Activated naive CD8-positive, alpha-beta T cell treated with anti-CD3 and anti-CD28 coated beads, Interleukin-2, amount 10 ng/mL, durations not matched to agents 7 days and 5 days (primary cell): ENCODE results near the gene STXBP6. TPM values are rescaled to one million over a fixed set of nuclear protein-coding genes. Genes with fewer than 3 reads are reported as not detected.

ENCODE experiments used
- ATAC-seq: fragments of 150-1000 bp; cut with Tn5 transposase; one replicate; pipeline ENCODE4 v1.10.0; 2021; ENCODE audit warnings: low read depth, moderate library complexity
- POLR2A ChIA-PET: fragments of 350-600 bp; sonication (Branson Sonifier 250); formaldehyde crosslinking; loops from one replicate; lab custom pipeline; 2021; ENCODE audit warnings: antibody characterized with exemption; lab: Charles Lee
- DNase-seq: peaks from one replicate; pipeline ENCODE4 v3.0.0; 2021
- H3K27ac Mint-ChIP-seq: one replicate; pipeline ENCODE4 v1.8.0; 2022; ENCODE audit warnings: mild to moderate bottlenecking, mixed read lengths
- H3K27me3 Mint-ChIP-seq: one replicate; pipeline ENCODE4 v1.8.0; 2022; ENCODE audit warnings: mild to moderate bottlenecking, moderate library complexity, mixed read lengths
- H3K36me3 Mint-ChIP-seq: one replicate; pipeline ENCODE4 v1.8.0; 2021; ENCODE audit warnings: mild to moderate bottlenecking, mixed read lengths
- H3K4me1 Mint-ChIP-seq: one replicate; pipeline ENCODE4 v1.8.0; 2021; ENCODE audit warnings: mixed read lengths
- H3K4me3 Mint-ChIP-seq: one replicate; pipeline ENCODE4 v1.8.0; 2022; ENCODE audit warnings: mild to moderate bottlenecking, moderate library complexity, mixed read lengths
- H3K9me3 Mint-ChIP-seq: one replicate; pipeline ENCODE4 v1.8.0; 2021; ENCODE audit warnings: mixed read lengths
- total RNA-seq, 2 experiments: library from RNA; stranded (reverse); gene quantifications; one replicate each; pipeline ENCODE4 v1.2.3, GENCODE V29; 2021

Gene STXBP6
- total RNA-seq, 2 experiments from 2014 or later, result not detected

GRCh38 chr14:24818823-24819341, 231.1 kb downstream of the STXBP6 start:
- Mint-ChIP-seq H3K9me3 (no peaks in the 10 kb centered on the region), H3K27me3 (peaks cover 6% of the 10 kb centered on the region), H3K27ac (no peak overlapping the region), H3K4me3 (no peak overlapping the region), H3K4me1 (no peaks in the 10 kb centered on the region), H3K36me3 (no peaks in the 10 kb centered on the region)
- DNase-seq (no peak), ATAC-seq (no peak)
- POLR2A ChIA-PET, result no interaction called here

DNA sequence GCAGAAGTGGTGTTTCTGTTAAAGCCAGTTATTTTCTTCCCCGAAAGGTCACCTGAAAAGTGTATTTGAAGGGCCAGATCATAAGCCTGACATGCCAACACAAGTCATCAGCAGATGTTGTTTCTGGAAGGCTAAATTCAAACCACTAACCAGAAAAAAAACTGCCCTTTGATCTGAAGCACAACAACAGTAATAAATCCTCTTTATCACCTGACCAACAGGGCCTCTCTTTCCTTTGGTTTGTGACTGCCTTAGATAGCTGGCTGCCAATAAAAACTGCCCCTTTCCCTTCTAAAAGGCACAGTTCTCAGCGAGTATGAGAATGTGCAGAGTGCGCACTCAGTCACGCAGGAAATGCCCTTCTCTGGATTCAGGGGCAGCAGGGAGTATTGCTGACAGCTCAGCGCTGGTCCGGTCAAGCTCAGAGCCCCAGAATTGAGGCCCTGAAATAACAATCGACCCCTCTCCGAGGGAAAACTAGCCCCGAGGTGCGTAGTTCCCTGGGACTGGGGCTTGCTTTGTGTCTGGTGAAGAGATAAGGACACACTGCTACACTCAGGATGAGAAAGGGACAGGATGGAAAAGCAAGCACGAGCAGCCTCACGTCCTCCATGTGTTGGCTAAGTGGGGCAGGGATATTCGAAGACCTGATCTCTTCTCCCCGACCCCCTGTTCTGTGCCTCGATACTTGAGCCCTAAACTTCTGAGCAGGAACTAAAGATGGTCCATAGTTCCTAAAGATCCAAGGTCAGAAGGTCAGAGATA, 231.7 kb downstream of the STXBP6 start:
- DNase-seq (no peak), ATAC-seq (no peak)
- no peaks in the 10 kb centered on the region for H3K4me1 Mint-ChIP-seq
- no peaks in the 10 kb centered on the region for H3K36me3 Mint-ChIP-seq
- H3K27me3 Mint-ChIP-seq, result peaks cover 6% of the 10 kb centered on the region
- no peak overlapping the region for H3K4me3 Mint-ChIP-seq
- H3K9me3 Mint-ChIP-seq, result no peaks in the 10 kb centered on the region
- POLR2A ChIA-PET, result no interaction called here
- H3K27ac Mint-ChIP-seq, result no peak overlapping the region

GRCh38 chr14:24817212-24818057, 232.5 kb downstream of the STXBP6 start:
- Mint-ChIP-seq H3K4me3 (no peak overlapping the region), H3K36me3 (no peaks in the 10 kb centered on the region), H3K9me3 (no peaks in the 10 kb centered on the region), H3K27me3 (peaks cover 6% of the 10 kb centered on the region), H3K4me1 (no peaks in the 10 kb centered on the region), H3K27ac (no peak overlapping the region)
- no peak for DNase-seq
- no peak for ATAC-seq
- POLR2A ChIA-PET, result no interaction called here

DNA sequence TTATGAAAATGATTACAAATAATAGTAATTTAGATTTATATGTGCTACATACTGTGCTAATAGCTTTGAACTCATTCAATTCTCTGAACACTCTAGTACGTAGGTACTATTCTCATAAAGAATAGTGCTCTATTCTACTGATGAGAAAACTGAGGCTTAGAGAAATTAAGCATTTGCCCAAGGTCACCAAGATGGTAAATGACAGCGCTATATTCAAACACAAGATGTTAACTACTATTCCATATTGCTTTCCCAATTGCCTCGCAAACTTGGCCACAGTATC, 233.1 kb downstream of the STXBP6 start:
- Mint-ChIP-seq H3K27ac (no peak overlapping the region), H3K36me3 (no peaks in the 10 kb centered on the region), H3K4me1 (no peaks in the 10 kb centered on the region), H3K9me3 (no peaks in the 10 kb centered on the region), H3K27me3 (peaks cover 6% of the 10 kb centered on the region), H3K4me3 (no peak overlapping the region)
- ATAC-seq (no peak), DNase-seq (no peak)
- POLR2A ChIA-PET, result no interaction called here

DNA sequence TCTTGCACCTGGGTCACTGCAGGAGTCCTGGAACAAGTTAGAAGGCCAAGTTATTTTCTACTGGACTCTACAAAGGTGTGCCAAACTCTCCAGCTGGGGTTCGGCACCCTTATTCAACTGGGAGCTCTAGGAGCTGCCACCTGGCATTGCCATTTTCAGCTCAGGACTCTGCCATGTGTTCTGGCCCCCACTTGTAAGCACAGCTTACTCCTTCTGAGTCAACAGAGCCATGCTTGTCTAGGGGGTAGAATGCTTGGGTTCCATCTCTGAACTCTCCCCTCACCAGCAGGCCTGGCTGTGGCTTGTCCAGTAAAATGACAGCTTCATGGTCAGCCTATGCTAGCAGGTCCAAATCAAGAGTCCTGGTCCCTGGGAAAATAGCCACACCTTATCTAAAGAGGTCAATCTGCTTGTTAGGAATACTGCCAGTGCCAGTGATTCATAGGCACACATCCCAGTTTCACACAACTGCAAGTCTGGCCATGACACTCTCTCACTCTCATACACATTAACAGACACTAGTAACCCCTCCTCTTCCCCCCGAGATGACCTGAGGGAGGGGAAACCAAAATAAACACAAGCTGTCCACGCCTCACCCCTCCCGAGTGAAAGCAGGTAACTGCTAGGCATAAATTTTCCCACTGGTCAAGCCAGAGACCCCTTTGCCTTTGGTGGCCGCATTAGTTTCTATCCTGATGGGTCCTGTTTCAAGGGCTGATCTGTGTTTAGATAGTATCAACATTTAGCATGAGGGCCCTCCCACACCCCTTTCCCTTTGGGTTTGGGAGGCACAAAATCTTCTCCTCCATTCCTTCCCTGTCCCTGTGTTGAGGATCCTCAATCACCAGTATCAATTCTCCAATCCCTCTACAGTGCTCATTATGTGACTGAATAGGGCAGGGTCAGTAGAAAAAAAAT, 233.7 kb downstream of the STXBP6 start:
- Mint-ChIP-seq H3K9me3 (no peaks in the 10 kb centered on the region), H3K36me3 (no peaks in the 10 kb centered on the region), H3K4me1 (no peaks in the 10 kb centered on the region), H3K27ac (no peak overlapping the region), H3K4me3 (no peak overlapping the region), H3K27me3 (peaks cover 3% of the 10 kb centered on the region)
- ATAC-seq (no peak), DNase-seq (no peak)
- POLR2A ChIA-PET, result no interaction called here

GRCh38 chr14:24815543-24815942, 234.4 kb downstream of the STXBP6 start:
- no peaks in the 10 kb centered on the region for H3K9me3 Mint-ChIP-seq
- H3K4me1 Mint-ChIP-seq, result no peaks in the 10 kb centered on the region
- no peak overlapping the region for H3K27ac Mint-ChIP-seq
- H3K36me3 Mint-ChIP-seq, result no peaks in the 10 kb centered on the region
- ATAC-seq (no peak), DNase-seq (no peak)
- H3K27me3 Mint-ChIP-seq, result peaks cover 4% of the 10 kb centered on the region
- POLR2A ChIA-PET, result no interaction called here
- no peak overlapping the region for H3K4me3 Mint-ChIP-seq

GRCh38 chr14:24814944-24815343, 235.0 kb downstream of the STXBP6 start:
- POLR2A ChIA-PET, result no interaction called here

GRCh38 chr14:24814346-24814745, 235.6 kb downstream of the STXBP6 start:
- Mint-ChIP-seq H3K27me3 (peaks cover 6% of the 10 kb centered on the region), H3K4me1 (no peaks in the 10 kb centered on the region), H3K27ac (no peak overlapping the region), H3K4me3 (no peak overlapping the region), H3K9me3 (no peaks in the 10 kb centered on the region), H3K36me3 (no peaks in the 10 kb centered on the region)
- POLR2A ChIA-PET, result interaction anchor here (0.5 kb wide), 1 partner anchor 22 kb away, joined by 3 read pairs; no protein-coding TSS in a partner anchor
- ATAC-seq (no peak), DNase-seq (no peak)

More at GRCh38 chr14:24814944-24815343, 235.0 kb downstream of the STXBP6 start:
- ATAC-seq, result no peak
- Mint-ChIP-seq H3K9me3 (no peaks in the 10 kb centered on the region), H3K27ac (no peak overlapping the region), H3K36me3 (no peaks in the 10 kb centered on the region), H3K4me1 (no peaks in the 10 kb centered on the region), H3K27me3 (peaks cover 6% of the 10 kb centered on the region), H3K4me3 (no peak overlapping the region)
- no peak for DNase-seq

DNA sequence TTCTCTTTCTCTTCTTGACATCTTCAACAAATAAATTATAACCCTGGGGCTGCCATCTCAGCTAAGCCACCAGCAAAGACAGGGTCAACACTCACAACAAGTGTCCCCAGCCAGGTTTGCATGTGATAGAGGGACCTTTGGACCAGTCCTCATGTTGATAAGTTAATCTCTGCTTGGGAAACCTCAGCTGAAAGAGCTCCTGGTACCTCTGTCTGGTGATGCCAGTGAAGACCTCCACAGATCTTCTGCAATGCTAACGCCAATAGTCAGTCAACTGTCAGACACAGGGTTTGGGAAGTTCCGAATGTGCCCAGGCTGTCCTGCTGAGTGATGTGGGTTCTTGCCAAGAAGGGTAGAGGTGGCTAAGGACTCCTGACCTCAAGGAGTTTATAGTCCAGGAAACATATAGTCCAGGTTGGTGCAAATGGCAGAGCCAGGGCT, 236.1 kb downstream of the STXBP6 start:
- ATAC-seq (no peak), DNase-seq (no peak)
- no peaks in the 10 kb centered on the region for H3K4me1 Mint-ChIP-seq
- no peak overlapping the region for H3K27ac Mint-ChIP-seq
- H3K27me3 Mint-ChIP-seq, result peaks cover 6% of the 10 kb centered on the region
- no peaks in the 10 kb centered on the region for H3K36me3 Mint-ChIP-seq
- POLR2A ChIA-PET, result interaction anchor here (0.5 kb wide), 1 partner anchor 23 kb away, joined by 3 read pairs; no protein-coding TSS in a partner anchor
- no peaks in the 10 kb centered on the region for H3K9me3 Mint-ChIP-seq
- no peak overlapping the region for H3K4me3 Mint-ChIP-seq

- POLR2A ChIA-PET, result no interaction called here
These were observed 236.7 kb downstream of the STXBP6 start for GRCh38 chr14:24813089-24813815.

GRCh38 chr14:24809135-24809534, 240.8 kb downstream of the STXBP6 start:
- Mint-ChIP-seq H3K36me3 (no peaks in the 10 kb centered on the region), H3K4me3 (no peak overlapping the region), H3K4me1 (no peaks in the 10 kb centered on the region), H3K27me3 (peaks cover 16% of the 10 kb centered on the region), H3K27ac (no peak overlapping the region), H3K9me3 (no peaks in the 10 kb centered on the region)
- DNase-seq, result no peak
- POLR2A ChIA-PET, result no interaction called here
- ATAC-seq, result no peak

More at GRCh38 chr14:24813089-24813815, 236.7 kb downstream of the STXBP6 start:
- Mint-ChIP-seq H3K27ac (no peak overlapping the region), H3K27me3 (peaks cover 7% of the 10 kb centered on the region), H3K4me1 (no peaks in the 10 kb centered on the region), H3K36me3 (no peaks in the 10 kb centered on the region), H3K9me3 (no peaks in the 10 kb centered on the region), H3K4me3 (no peak overlapping the region)
- no peak for ATAC-seq
- DNase-seq, result no peak

GRCh38 chr14:24808412-24808811, 241.5 kb downstream of the STXBP6 start:
- ATAC-seq (no peak), DNase-seq (no peak)
- H3K27me3 Mint-ChIP-seq, result peaks cover 19% of the 10 kb centered on the region
- no peak overlapping the region for H3K27ac Mint-ChIP-seq
- POLR2A ChIA-PET, result no interaction called here
- H3K4me3 Mint-ChIP-seq, result no peak overlapping the region
- H3K9me3 Mint-ChIP-seq, result no peaks in the 10 kb centered on the region
- H3K4me1 Mint-ChIP-seq, result no peaks in the 10 kb centered on the region
- H3K36me3 Mint-ChIP-seq, result no peaks in the 10 kb centered on the region
